T-helper 1 cell (primary cell): ENCODE measurements around the gene KCNE4.
A peak's percentile ranks its signal among the peaks of the same experiment; 100 is the strongest.
"Not testable (repeated sequence)": the region's sequence is repeated elsewhere in the genome, so short reads cannot be mapped to it uniquely, and the experiment has no call there.

ENCODE experiments used
- DNase-seq, 5 donors: peaks; one replicate each; pipeline ENCODE4 v3.0.0-alpha.2; 2012 to 2020

The KCNE4 gene

DNA sequence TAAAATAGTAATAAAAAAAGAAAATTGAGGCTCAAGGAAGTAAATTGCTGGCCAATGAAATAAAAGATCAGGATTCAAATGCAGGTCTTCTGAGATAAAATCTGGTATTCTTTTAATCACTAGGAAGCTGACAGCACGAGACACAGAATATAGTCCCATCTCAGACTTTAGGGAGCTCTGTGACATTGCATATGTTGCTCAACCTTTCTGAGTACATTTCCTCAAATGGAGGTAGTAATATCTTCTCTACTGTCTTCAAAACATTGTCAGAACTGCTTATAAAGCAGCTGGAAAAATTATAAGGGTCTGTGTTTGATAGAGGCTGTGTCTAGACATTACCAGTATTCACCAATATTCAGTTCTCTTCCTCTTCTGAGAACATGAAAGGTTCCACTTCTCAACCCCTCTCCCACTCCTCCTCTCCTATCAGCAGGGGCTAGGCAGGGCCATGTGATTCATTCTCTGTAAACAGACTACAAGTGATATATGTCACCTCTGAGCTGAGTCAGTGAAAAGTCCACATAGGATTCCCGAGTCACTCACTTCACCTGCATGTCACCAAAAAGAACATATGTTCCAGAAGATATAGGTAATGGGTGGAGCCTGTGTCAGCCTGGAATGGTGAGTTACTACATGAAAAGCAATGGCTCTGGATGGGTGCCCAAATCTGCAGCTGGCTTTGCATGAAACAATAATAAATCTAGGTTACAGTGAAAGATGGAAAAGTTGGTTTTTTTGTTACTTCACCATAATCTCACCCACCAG, 7.1 kb downstream of the KCNE4 start:
- DNase-seq, result no peak

DNA sequence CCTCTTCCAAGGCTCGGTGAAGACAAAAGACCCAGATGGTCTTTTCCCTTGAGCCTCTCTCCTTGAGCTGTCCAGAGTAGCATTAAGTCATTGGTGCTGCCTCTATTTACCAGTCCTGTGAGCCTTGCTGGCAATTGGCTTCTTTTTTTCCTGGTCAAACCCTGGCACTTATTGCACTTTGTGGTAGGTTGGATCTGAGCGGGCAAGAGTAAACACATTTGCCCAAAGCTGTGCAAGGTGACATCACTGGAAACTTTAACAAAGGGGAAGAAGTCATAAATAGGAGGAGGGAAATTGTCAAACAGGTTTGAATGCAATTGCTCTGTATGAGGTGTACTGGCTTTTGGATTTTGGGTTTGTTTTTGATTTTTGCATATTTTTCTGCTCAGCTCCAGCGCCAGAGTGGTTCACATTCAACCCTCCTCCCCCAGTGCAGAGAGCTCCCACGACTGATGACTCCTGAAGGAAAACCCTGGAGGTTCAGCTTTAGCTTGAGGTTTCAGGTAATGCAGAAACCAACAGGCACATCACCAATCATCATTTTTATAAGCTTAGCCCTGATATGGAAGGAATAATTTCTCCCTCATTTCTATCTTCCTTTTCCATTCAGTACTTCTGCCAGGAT, 8.3 kb downstream of the KCNE4 start:
- no peak for DNase-seq

DNA sequence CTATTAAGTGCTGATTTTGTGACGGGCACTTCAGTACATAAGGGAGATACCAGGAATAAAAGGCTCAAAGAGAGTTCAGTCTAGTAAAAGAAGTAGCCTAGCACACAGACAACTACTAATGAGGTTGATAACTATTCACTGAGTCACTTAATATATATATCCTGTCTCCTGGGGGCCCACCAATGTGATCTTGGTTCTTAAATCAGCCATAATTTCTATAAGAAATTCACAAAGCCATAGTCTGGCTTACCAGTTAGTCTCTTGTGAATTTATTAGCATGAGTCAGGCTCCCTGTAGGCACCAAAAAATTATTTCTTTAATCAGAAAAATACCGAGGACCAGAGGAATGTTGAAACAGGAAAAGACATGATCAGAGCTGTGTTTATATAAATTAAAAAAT, 10.4 kb downstream of the KCNE4 start:
- DNase-seq, result no peak

GRCh38 chr2:223065107-223065506, 13.1 kb downstream of the KCNE4 start:
- DNase-seq, result no peak

GRCh38 chr2:223066721-223067120, 14.7 kb downstream of the KCNE4 start:
- no peak for DNase-seq

- DNase-seq, result no peak
These were observed 16.1 kb downstream of the KCNE4 start for GRCh38 chr2:223068071-223068470.

DNA sequence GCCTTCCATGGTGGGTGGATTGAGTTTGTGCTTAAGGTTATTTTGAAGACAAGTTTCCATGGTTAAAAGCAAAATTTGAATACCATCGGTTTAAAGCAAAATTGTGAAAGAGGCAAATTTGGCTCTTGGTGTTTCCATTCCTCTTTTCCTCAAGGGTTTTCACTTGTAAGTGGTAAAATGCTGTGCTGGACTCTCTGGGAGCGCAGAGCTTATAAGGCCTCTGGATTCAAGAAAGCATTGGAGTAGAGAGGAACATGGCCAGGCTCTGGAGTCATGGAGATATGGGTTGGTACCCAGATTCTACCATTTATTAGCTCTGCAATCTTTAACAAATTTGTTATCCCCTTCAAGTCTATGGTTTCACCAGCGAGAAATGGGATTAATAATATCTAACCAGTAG, 17.5 kb downstream of the KCNE4 start:
- DNase-seq, result no peak

- DNase-seq, result no peak
These were observed 18.0 kb downstream of the KCNE4 start for GRCh38 chr2:223069988-223070387.

DNA sequence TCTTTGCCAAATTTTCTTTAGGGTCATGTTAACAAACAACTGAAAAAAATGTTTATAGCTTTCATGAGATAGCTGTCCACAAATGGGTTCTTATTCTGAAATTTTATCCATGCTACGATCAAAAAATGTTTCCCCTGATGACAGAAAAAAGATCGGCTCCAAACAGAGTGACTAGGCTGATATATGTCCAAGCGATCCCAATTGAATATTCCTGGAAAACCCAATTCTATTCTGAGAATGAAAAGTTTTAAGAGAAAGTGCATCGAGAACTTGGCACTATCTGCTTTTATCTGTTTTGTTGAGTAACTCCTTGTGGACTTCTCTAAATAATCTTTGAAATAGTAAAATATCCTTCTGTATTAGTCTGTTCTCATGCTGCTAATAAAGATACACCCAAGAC, 19.1 kb downstream of the KCNE4 start:
- DNase-seq, result no peak

DNA sequence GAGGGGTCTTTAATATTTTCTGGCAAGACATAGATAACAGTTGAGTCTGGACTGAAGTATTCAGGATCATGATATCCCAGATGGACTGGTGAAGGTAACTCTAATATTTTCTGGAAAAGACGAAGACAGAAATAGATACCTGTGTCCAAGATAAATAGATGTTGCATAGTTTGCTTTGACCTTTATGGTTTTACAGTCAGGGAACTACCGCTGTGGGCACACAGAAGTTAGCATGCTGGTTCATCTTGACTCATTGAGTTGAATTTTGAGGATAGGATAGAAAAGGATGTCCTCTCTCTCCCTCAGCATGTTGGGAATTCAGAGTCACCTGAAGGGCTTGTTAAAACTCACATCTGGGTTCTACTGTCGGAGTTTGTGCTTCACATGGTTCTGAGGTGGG, 20.8 kb downstream of the KCNE4 start:
- no peak for DNase-seq

GRCh38 chr2:223075301-223076270, 23.6 kb downstream of the KCNE4 start:
- peak in 1 of 5 donors; percentile 15 for DNase-seq

DNA sequence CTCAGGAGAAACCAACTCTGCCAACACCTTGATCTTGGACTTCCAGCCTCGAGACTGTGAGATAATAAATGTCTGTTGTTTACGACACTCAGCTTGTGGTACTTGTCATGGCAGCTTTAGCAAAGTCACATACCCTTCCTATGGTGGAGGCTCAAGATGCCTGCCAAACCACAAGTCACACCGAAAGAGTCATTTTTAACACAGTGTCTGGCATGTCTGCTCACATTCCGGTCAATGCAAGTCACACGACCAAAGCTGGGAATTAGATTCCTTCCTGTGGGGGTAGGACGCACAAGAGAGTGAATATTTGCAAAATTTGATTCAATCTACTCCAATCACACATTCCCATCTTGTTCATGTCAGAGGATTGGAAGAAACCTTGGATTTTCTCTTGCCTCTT, 24.6 kb downstream of the KCNE4 start:
- DNase-seq, result no peak

DNA sequence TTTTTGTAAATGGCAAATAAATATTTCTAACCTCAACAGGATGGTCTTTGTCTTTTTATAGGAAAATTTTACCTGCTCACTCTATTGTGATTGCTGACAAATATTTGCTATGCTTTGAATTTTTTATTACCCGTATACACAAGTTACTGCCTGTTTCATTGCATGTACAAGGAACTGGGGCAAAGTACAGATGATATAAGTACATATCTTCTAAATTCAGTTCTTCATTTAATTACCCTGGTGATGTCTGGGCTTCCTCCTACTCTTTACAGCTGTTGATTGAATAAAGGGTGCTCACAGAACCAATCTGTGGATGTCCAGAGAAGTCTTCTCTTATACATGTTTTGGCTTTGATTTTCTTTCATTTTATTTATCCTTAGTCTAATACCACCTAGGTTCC, 26.5 kb downstream of the KCNE4 start:
- DNase-seq, result no peak

GRCh38 chr2:223079378-223079777, 27.4 kb downstream of the KCNE4 start:
- DNase-seq, result no peak

GRCh38 chr2:223079925-223080324, 27.9 kb downstream of the KCNE4 start:
- no peak for DNase-seq

GRCh38 chr2:223080790-223081360, 28.9 kb downstream of the KCNE4 start:
- DNase-seq, result not testable (repeated sequence)

- DNase-seq, result no peak
These were observed 29.8 kb downstream of the KCNE4 start for GRCh38 chr2:223081789-223082188.

GRCh38 chr2:223082706-223083105, 30.7 kb downstream of the KCNE4 start:
- no peak for DNase-seq

DNA sequence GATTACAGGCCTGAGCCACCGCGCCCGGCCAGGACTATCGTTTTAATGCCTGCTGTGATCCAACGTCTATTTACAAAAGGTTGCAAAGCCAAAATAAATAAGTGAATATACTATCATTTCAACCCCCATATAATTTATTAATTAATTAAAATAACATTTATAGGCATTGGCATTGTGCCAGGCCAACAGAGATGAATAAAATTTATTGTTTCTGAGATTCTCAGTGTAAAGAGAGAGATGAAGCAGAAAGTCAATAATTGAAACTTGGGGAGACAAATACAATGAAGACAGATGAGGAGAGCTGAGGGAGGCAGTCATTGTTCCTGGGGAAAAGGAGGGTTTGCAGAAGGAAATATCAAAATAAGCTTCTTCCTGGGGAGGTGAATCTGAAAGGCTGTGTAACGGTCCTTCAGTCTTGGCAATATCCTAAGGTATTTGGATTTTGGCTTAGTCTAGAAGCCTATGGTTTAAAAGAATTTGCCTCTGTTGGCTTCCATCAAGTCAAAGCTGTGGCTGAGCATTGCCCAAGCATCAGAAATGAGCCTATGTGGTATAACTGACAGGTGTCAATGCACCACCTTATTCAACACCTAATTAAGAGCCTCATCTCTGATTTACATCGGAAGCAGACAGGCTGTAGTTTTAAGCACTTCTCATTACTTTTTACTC, 31.5 kb downstream of the KCNE4 start:
- no peak for DNase-seq

DNA sequence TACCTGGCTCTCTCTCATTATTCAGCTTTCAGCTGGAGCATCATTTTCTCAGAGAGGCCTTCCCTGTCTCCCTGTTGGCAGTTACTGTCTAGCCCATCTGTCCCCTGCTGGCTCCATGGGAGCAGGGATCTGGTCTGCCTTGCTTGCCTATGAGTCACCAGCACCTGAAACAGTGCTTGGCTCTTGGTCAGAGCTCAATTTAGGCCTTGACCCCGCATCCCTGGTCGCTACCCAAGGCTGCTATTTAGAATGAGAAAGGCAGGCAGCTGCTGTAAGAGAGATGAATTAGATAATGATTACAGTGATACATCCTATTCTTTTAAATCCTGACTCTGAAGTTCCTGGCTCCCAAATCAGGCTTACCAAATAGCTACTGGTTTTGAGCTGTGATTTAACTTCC, 32.9 kb downstream of the KCNE4 start:
- no peak for DNase-seq

GRCh38 chr2:223086370-223086981, 34.5 kb downstream of the KCNE4 start:
- no peak for DNase-seq

DNA sequence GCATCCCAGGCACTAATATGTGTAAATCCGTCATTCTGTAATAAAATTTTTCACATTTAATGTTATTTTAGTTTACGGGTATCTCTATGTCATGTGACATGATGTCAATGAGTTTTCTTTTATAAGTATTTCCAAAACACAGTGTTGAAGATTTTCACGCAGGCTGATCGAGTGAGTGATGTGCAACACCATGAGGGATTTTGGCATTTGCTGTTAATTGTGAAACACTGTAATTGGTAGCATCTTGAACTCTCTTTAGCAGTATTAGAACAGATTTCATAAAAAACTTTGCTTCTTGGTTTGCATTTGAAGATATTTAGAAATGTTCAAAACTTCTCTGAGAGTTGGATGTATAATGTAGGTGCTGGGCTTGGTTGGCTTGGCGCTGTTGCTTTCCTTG, 35.5 kb downstream of the KCNE4 start:
- DNase-seq, result no peak
